RWPE2 (cell line): ENCODE measurements around the gene TRPC4AP.
A peak's percentile ranks its signal among the peaks of the same experiment; 100 is the strongest.

Experiments used
- ATAC-seq: fragments of 200-7000 bp; cut with Tn5 transposase; 3 replicates; pipeline ENCODE4 v1.9.1; 2021; ENCODE audit warnings: low read depth
- DNase-seq: peaks from one replicate; pipeline ENCODE4 v3.0.0-alpha.2; 2020; ENCODE audit warnings: low spot score
- H3K27ac ChIP-seq: fragments of 450-650 bp; 2 replicates; pipeline ENCODE4 v1.5.1; 2017; ENCODE audit warnings: mild to moderate bottlenecking; ENCODE audit not compliant: poor library complexity, severe bottlenecking
- H3K27me3 ChIP-seq: fragments of 250-450 bp; sonication (Bioruptor Pico); 2 replicates; pipeline ENCODE4 v1.5.1; 2021; ENCODE audit warnings: mild to moderate bottlenecking, moderate library complexity; ENCODE audit not compliant: insufficient read depth, poor library complexity, severe bottlenecking
- H3K36me3 ChIP-seq: fragments of 250-450 bp; sonication (Bioruptor Pico); 2 replicates; pipeline ENCODE4 v1.5.1; 2020; ENCODE audit warnings: low read depth, mild to moderate bottlenecking, moderate library complexity
- H3K4me1 ChIP-seq: fragments of 250-450 bp; sonication (Bioruptor Pico); 2 replicates; pipeline ENCODE4 v1.5.1; 2021; ENCODE audit warnings: mild to moderate bottlenecking, moderate library complexity; ENCODE audit not compliant: insufficient read depth, poor library complexity, severe bottlenecking
- H3K4me3 ChIP-seq: fragments of 250-450 bp; sonication (Bioruptor Pico); 2 replicates; pipeline ENCODE4 v1.5.1; 2021; ENCODE audit warnings: mild to moderate bottlenecking, moderate library complexity; ENCODE audit not compliant: severe bottlenecking
- H3K9me3 ChIP-seq: fragments of 250-450 bp; sonication (Bioruptor Pico); 2 replicates; pipeline ENCODE4 v1.5.1; 2021; ENCODE audit warnings: mild to moderate bottlenecking, moderate library complexity; ENCODE audit not compliant: severe bottlenecking
- TF ChIP-seq, protein P1 (sequence below): fragments of 450-650 bp; IDR thresholded peaks from one replicate; pipeline ENCODE4 v1.5.1; 2017; ENCODE audit warnings: mild to moderate bottlenecking, moderate library complexity; ENCODE audit not compliant: poor library complexity, severe bottlenecking

Gene TRPC4AP

DNA sequence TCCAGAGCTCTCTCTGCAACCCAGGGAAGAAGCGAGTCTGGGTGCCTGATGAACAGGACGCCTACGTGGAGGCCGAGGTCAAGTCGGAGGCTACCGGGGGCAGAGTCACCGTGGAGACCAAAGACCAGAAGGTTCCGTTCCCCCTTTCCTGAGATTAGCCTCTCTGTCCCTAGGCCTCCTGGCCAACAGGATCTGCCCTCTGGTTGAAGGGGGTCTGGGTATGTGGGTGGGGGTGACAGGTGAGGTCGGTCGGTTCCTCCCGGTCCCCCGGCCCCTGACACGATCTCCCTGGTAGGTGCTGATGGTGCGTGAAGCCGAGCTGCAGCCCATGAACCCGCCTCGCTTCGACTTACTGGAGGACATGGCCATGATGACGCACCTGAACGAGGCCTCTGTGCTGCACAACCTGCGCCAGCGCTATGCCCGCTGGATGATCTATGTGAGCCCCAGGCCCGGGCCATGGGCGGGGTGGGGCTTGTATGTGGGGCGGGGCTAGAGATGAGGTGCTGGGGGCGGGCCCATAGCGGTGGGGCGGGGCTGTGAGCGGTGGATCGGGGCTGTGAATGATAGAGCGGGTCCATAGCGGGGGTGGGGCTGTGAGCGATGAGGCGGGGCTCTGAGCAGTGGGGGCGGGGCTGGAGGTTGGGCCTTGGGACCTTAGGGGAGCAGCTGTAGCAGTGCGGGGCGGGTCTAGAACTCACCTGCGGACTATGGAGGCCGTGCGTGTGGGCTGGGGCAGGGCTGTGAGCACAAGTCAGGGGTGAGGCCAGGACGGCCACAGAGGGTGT is 113.0 kb downstream of the TRPC4AP start:
- no peaks in the 10 kb centered on the region for H3K4me1 ChIP-seq
- H3K9me3 ChIP-seq, result no peaks in the 10 kb centered on the region
- H3K27me3 ChIP-seq, result no peaks in the 10 kb centered on the region
- H3K36me3 ChIP-seq, result no peaks in the 10 kb centered on the region
- no peak overlapping the region for H3K27ac ChIP-seq
- peak; percentile 88 for DNase-seq
- H3K4me3 ChIP-seq, result no peak overlapping the region
- peak; percentile 8; the same call in 2 of the 3 replicates for ATAC-seq
- TF ChIP-seq, protein P1, sequence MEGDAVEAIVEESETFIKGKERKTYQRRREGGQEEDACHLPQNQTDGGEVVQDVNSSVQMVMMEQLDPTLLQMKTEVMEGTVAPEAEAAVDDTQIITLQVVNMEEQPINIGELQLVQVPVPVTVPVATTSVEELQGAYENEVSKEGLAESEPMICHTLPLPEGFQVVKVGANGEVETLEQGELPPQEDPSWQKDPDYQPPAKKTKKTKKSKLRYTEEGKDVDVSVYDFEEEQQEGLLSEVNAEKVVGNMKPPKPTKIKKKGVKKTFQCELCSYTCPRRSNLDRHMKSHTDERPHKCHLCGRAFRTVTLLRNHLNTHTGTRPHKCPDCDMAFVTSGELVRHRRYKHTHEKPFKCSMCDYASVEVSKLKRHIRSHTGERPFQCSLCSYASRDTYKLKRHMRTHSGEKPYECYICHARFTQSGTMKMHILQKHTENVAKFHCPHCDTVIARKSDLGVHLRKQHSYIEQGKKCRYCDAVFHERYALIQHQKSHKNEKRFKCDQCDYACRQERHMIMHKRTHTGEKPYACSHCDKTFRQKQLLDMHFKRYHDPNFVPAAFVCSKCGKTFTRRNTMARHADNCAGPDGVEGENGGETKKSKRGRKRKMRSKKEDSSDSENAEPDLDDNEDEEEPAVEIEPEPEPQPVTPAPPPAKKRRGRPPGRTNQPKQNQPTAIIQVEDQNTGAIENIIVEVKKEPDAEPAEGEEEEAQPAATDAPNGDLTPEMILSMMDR, result no peak

- H3K27me3 ChIP-seq, result no peaks in the 10 kb centered on the region
- ATAC-seq, result no peak
- no peak overlapping the region for H3K27ac ChIP-seq
- TF ChIP-seq, protein P1, result no peak
- H3K36me3 ChIP-seq, result no peaks in the 10 kb centered on the region
- no peak overlapping the region for H3K4me3 ChIP-seq
- H3K4me1 ChIP-seq, result no peaks in the 10 kb centered on the region
- no peak for DNase-seq
- H3K9me3 ChIP-seq, result no peaks in the 10 kb centered on the region
Observed at GRCh38 chr20:34978092-34978744, 114.4 kb downstream of the TRPC4AP start.

DNA sequence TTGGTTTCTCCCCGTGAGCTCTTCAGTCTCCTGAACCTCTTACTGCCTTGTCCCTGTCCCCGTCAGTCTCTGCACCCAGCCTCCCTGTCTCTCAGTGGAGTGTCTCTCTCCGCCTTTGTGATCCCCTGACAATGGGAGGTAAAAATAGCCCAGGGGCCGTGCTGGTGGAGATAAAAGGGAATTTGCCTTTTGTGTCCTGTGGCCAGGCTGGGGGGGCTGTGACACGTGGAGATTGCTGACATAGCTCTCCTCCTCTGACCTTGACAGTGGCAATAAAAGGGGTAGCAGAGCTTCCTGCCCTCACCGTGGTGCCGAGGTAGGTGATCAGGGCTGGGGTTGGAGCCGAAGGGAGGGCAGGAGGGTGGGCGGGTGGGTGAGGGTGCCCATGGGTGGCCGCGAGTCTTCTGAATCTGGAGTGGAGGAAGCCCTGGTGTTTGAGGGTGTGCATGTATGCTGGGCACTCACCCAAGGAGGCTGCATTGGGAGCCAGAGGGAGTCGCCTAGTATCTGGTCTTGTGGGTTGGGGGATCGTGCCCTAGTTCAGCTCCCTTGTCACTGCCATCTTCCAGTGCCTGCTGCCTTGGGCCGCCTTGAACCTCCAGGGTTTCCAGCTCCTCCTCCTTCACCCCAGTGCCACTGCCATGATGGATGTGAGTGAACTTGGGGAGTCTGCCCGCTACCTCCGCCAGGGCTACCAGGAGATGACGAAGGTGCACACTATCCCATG is 115.1 kb downstream of the TRPC4AP start:
- Histone ChIP-seq H3K27ac (no peak overlapping the region), H3K36me3 (no peaks in the 10 kb centered on the region), H3K4me1 (no peaks in the 10 kb centered on the region), H3K9me3 (no peaks in the 10 kb centered on the region), H3K4me3 (no peak overlapping the region), H3K27me3 (no peaks in the 10 kb centered on the region)
- DNase-seq (peak; percentile 74), ATAC-seq (0 out of 3 replicates have a peak, but pooled peaks have one; percentile 4)
- TF ChIP-seq, protein P1, result no peak

DNA sequence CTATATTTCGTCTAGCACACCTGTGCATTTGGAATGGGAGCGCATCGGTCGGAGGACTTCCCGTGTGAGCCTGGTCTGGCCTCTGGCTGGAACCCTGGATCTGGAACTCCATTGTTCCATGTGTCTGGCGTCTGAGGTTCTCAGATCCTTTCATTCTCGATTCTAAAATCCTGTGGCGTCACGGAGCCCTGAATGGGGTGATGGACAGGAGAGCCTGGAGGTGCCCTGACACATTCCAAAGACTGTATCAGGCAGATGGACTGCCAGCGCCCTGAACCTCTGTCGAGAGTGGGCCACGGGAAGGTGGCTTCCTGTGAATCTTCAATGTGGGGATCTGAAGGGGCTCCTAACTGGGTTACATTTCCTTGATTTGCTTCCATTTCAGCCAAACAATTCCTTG is 116.3 kb downstream of the TRPC4AP start:
- DNase-seq (no peak), ATAC-seq (no peak)
- TF ChIP-seq, protein P1, result no peak

More for the DNA sequence above, 116.3 kb downstream of the TRPC4AP start:
- no peaks in the 10 kb centered on the region for H3K27me3 ChIP-seq
- no peaks in the 10 kb centered on the region for H3K9me3 ChIP-seq
- no peaks in the 10 kb centered on the region for H3K36me3 ChIP-seq
- H3K27ac ChIP-seq, result no peak overlapping the region
- no peaks in the 10 kb centered on the region for H3K4me1 ChIP-seq
- no peak overlapping the region for H3K4me3 ChIP-seq
